ENCODE measurements around the gene TMED4. TPM values are rescaled to one million over a fixed set of nuclear protein-coding genes. Genes with fewer than 3 reads are reported as not detected.

Gene TMED4
- total and polyA plus RNA-seq, 2 of the 13 experiments (the other 11 are each of a cell fraction or from before 2014, with no cell fraction given), result 81.4 to 109 TPM

GRCh38 chr7:44631458-44632115 is 49.6 kb upstream of the TMED4 start:
- 94% methylated on average over 6 of the region's 6 CpGs for WGBS (ENCODE audit: low lambda C conversion rate)
- FAIRE-seq, result no peak
- no peak overlapping the region for H3K4me3 ChIP-seq (replicated peaks in 1 of 3; ENCODE audit: insufficient read depth in 1 of 3, low read depth in 2 of 3, low read length in 3 of 3)
- no peak overlapping the region for H2AFZ ChIP-seq (ENCODE audit: low read length)
- H3K4me1 ChIP-seq (ENCODE audit: insufficient read depth, low read length), result peaks cover 28% of the 10 kb centered on the region
- H3K36me3 ChIP-seq (replicated peaks in 1 of 2; ENCODE audit: control insufficient read depth in 1 of 2, insufficient read depth in 2 of 2, low read length in 2 of 2), result peaks cover 6 to 8% of the 10 kb centered on the region in 2 experiments; a peak in 4 of 5 replicates
- TF ChIP-seq ZNF652 (CRISPR knock-in tag; IDR thresholded peaks at IDR 0.05; ENCODE audit: borderline replicate concordance, low read depth) (no peak), NFKBIZ (CRISPR knock-in tag; IDR thresholded peaks at IDR 0.05) (no peak), ATF2 (CRISPR knock-in tag; IDR thresholded peaks at IDR 0.05) (no peak), SP2 (CRISPR knock-in tag; IDR thresholded peaks at IDR 0.05) (no peak), IRF9 (CRISPR knock-in tag; IDR thresholded peaks at IDR 0.05; ENCODE audit: borderline replicate concordance) (no peak), ZNF343 (CRISPR knock-in tag; IDR thresholded peaks at IDR 0.05) (no peak), KDM4B (CRISPR knock-in tag; IDR thresholded peaks at IDR 0.05) (no peak), ZNF513 (CRISPR knock-in tag; conservative IDR thresholded peaks at IDR 0.05) (no peak), ZNF841 (CRISPR knock-in tag; IDR thresholded peaks at IDR 0.05; ENCODE audit: borderline replicate concordance) (no peak), ZNF691 (CRISPR knock-in tag; IDR thresholded peaks at IDR 0.05; ENCODE audit: borderline replicate concordance, low read depth) (no peak), ZNF224 (CRISPR knock-in tag; IDR thresholded peaks at IDR 0.05) (no peak), REL (CRISPR knock-in tag; conservative IDR thresholded peaks at IDR 0.05) (no peak)
- in situ Hi-C loops (cut with HindIII; ENCODE audit: extremely low pct_ligation_motif_present, low pct_unique_long_range_greater_than_20kb) (no loop called here), intact Hi-C loops (cut with micrococcal nuclease; ENCODE audit: unreplicated experiment) (no loop called here)
- H3K9ac ChIP-seq (ENCODE audit: insufficient read depth, low read depth, low read length), result no peak overlapping the region
- no peaks in the 10 kb centered on the region for H3K79me2 ChIP-seq (ENCODE audit: insufficient read depth, low read length)
- H3K9me3 ChIP-seq (ENCODE audit: low read length), result no peaks in the 10 kb centered on the region
- ChIA-PET POLR2A (no interaction called here), CTCF (ENCODE audit: low intra/inter-chr PET ratio, low total read pairs) (no interaction called here)
- H3K27ac ChIP-seq (ENCODE audit: extremely low read length, insufficient read depth, low read length), result no peak overlapping the region
- no peak overlapping the region for H3K4me2 ChIP-seq (ENCODE audit: low read depth, low read length)
- no peaks in the 10 kb centered on the region for H3K27me3 ChIP-seq (ENCODE audit: control insufficient read depth in 1 of 2, insufficient read depth in 2 of 2, low read length in 2 of 2)
- no peaks in the 10 kb centered on the region for H4K20me1 ChIP-seq (ENCODE audit: insufficient read depth, low read length)
- no TSS peak for BruUV-seq (replicated peaks)
- no peak for ATAC-seq
- no peak for DNase-seq (ENCODE audit: low spot score)
